HepG2 (cell line): ENCODE data around the gene MICB. TPM values are rescaled to one million over a fixed set of nuclear protein-coding genes. Genes with fewer than 3 reads are reported as not detected.
A peak's percentile ranks its signal among the peaks of the same experiment; 100 is the strongest.

ENCODE experiments used
- ATAD3A ChIP-seq: sonication (generic); formaldehyde crosslinking; IDR thresholded peaks from 2 replicates; pipeline ENCODE4 v1.4.0; 2020; ENCODE audit warnings: missing genetic modification reagents
- BCLAF1 ChIP-seq: fragments of 450-650 bp; IDR thresholded peaks from 2 replicates; pipeline ENCODE4 v1.6.1; 2017; ENCODE audit warnings: mild to moderate bottlenecking
- HIVEP1 ChIP-seq: sonication (generic); formaldehyde crosslinking; IDR thresholded peaks from 2 replicates; pipeline ENCODE4 v1.4.0; 2020; ENCODE audit warnings: mild to moderate bottlenecking, missing genetic modification reagents
- IRX3 ChIP-seq: sonication (generic); formaldehyde crosslinking; IDR thresholded peaks from 2 replicates; pipeline ENCODE4 v1.8.1; 2023; ENCODE audit warnings: mild to moderate bottlenecking, low read depth, missing genetic modification reagents, borderline replicate concordance
- LCORL ChIP-seq, 2 experiments: fragments of 450-650 bp in 1 of 2; sonication (generic) in 1 of 2; formaldehyde crosslinking in 1 of 2; IDR thresholded peaks; 2 replicates each; pipeline versions ENCODE4 v1.5.0 to v1.6.1; 2017 to 2020; ENCODE audit warnings: antibody characterized with exemption in 1 of 2, missing genetic modification reagents in 1 of 2
- MIER2 ChIP-seq: IDR thresholded peaks from 2 replicates; pipeline ENCODE4 v1.6.1; 2016; ENCODE audit warnings: missing biosample characterization, missing genetic modification reagents
- ONECUT2 ChIP-seq: sonication (generic); formaldehyde crosslinking; IDR thresholded peaks from 2 replicates; pipeline ENCODE4 v1.4.0; 2020; ENCODE audit warnings: missing genetic modification reagents
- PHF20 ChIP-seq: sonication (generic); formaldehyde crosslinking; IDR thresholded peaks from 2 replicates; pipeline ENCODE4 v1.5.0; 2020; ENCODE audit warnings: mild to moderate bottlenecking, missing genetic modification reagents
- SOX6 ChIP-seq, 2 experiments: fragments of 450-650 bp in 1 of 2; sonication (generic) in 1 of 2; formaldehyde crosslinking in 1 of 2; IDR thresholded peaks; 2 replicates each; pipeline versions ENCODE4 v1.4.0 to v1.6.1; 2017 to 2020; ENCODE audit warnings: antibody characterized with exemption in 1 of 2, mild to moderate bottlenecking in 1 of 2, missing genetic modification reagents in 1 of 2
- ZNF512 ChIP-seq: sonication (generic); formaldehyde crosslinking; IDR thresholded peaks from 2 replicates; pipeline ENCODE4 v1.4.0; 2020; ENCODE audit warnings: mild to moderate bottlenecking, missing genetic modification reagents
- ZNF563 ChIP-seq: sonication (generic); formaldehyde crosslinking; IDR thresholded peaks from 2 replicates; pipeline ENCODE4 v1.8.0; 2022; ENCODE audit warnings: mild to moderate bottlenecking, moderate library complexity, missing genetic modification reagents
- ZNF768 ChIP-seq: sonication (generic); formaldehyde crosslinking; IDR thresholded peaks from 2 replicates; pipeline ENCODE4 v1.4.0; 2020; ENCODE audit warnings: missing genetic modification reagents
- ZSCAN12 ChIP-seq: sonication (generic); formaldehyde crosslinking; IDR thresholded peaks from 2 replicates; pipeline ENCODE4 v1.9.0; 2021; ENCODE audit warnings: mild to moderate bottlenecking, missing genetic modification reagents
- polyA plus RNA-seq, 8 experiments: library from polyadenylated mRNA; depleted of rRNA in 3 of 8; stranded (reverse) in 7 of 8; unstranded in 1 of 8; fragments of >200 nt; fragmentation: Illumina TruSeq in 4 of 8; extraction: Trizol in 4 of 8; gene quantifications; 2 replicates each; pipeline versions ENCODE4 v1.2.1 to v1.2.3, GENCODE V29; 2011 to 2016; ENCODE audit warnings: low read depth in 4 of 8, missing spikeins in 1 of 8, mixed read lengths in 1 of 8; ENCODE audit not compliant: insufficient read depth in 1 of 8
- total RNA-seq, 5 experiments: library from RNA; depleted of rRNA; stranded (reverse); fragments of >200 nt; fragmentation: Illumina TruSeq; extraction: Trizol; gene quantifications; 2 replicates each; pipeline ENCODE4 v1.2.3, GENCODE V29; 2016; ENCODE audit warnings: low read depth in 1 of 5
- TF ChIP-seq, protein P1 (sequence below): IDR thresholded peaks from 2 replicates; pipeline ENCODE4 v1.6.1; 2016; ENCODE audit warnings: low read depth, borderline replicate concordance
- TF ChIP-seq, protein P2 (sequence below): sonication (generic); formaldehyde crosslinking; IDR thresholded peaks from 2 replicates; pipeline ENCODE4 v1.8.0; 2022; ENCODE audit warnings: missing genetic modification reagents, mild to moderate bottlenecking, borderline replicate concordance
- TF ChIP-seq, protein P3 (sequence below): sonication (generic); formaldehyde crosslinking; IDR thresholded peaks from 2 replicates; pipeline ENCODE4 v1.5.0; 2020; ENCODE audit warnings: mild to moderate bottlenecking, missing genetic modification reagents
- TF ChIP-seq, protein P4 (sequence below), 2 experiments: sonication (generic) in 1 of 2; formaldehyde crosslinking in 1 of 2; IDR thresholded peaks; 2 replicates each; pipeline versions ENCODE4 v1.5.1 to v1.6.1; 2011 to 2020; ENCODE audit warnings: borderline replicate concordance in 1 of 2, low read depth in 1 of 2, low read length in 1 of 2, mild to moderate bottlenecking in 1 of 2, missing genetic modification reagents in 1 of 2, moderate library complexity in 1 of 2

Gene MICB
- total and polyA plus RNA-seq, 2 of the 13 experiments (the other 11 are each of a cell fraction or from before 2014, with no cell fraction given), result 12.5 to 12.8 TPM

DNA sequence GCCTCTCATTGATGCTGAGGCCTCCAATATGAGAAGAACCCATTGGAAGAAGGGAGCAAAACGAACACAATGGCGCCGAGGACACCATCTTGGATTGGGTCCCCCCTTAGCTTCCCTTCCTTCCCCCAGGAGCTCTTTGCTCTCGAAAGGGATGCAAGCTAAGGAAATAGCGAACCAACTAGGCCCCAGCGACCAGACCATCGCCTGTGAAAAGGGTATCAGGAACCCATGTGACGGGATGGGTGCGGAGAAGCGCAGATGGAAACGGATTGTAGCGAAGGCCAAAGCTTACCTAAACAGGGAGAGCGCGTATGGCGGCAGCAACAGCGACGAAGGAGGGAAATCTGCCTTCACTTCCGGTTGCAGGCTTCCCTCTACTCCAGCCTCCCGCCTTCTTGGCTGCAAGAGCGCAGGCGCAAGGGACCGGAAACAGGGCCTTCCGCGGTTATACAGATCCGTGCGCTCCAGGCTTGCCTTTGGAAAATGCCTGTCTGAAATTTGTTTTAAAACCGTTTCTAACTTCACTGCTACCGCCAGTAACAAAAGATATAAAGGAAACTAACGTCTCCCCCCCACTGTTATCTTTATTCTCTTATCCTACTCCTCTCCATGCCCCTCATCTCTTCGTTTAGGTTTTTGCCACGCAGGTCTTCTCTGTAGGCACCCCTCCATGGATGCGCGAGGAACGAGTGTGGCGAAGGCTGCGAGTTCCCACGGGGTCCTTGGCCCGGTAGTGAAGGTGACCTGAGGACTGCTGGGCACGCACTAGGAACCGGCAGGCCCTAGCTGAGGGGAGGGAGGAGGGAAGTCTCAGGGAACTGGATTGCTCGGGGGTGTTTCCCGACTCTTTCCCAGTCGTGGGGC lies 43.9 kb downstream of the MICB start, which contains the start of gene DDX39B (continued):
- no peak for TF ChIP-seq ZNF512 (CRISPR knock-in tag)
- TF ChIP-seq HIVEP1 (CRISPR knock-in tag), result peak; percentile 80
- TF ChIP-seq ATAD3A (CRISPR knock-in tag), result no peak
- TF ChIP-seq ZNF563 (CRISPR knock-in tag), result peak; percentile 76
- TF ChIP-seq, protein P1, sequence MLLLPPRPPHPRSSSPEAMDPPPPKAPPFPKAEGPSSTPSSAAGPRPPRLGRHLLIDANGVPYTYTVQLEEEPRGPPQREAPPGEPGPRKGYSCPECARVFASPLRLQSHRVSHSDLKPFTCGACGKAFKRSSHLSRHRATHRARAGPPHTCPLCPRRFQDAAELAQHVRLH (CRISPR knock-in tag), result peak; percentile 86
- TF ChIP-seq, protein P2, sequence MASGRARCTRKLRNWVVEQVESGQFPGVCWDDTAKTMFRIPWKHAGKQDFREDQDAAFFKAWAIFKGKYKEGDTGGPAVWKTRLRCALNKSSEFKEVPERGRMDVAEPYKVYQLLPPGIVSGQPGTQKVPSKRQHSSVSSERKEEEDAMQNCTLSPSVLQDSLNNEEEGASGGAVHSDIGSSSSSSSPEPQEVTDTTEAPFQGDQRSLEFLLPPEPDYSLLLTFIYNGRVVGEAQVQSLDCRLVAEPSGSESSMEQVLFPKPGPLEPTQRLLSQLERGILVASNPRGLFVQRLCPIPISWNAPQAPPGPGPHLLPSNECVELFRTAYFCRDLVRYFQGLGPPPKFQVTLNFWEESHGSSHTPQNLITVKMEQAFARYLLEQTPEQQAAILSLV (CRISPR knock-in tag), result peak; percentile 93; the same call in 1 of the 2 replicates
- TF ChIP-seq ONECUT2, result peak; percentile 58; the same call in 1 of the 2 replicates
- TF ChIP-seq MIER2 (CRISPR knock-in tag), result peak; percentile 68
- peak; percentile 89 for TF ChIP-seq PHF20 (CRISPR knock-in tag)
- TF ChIP-seq LCORL (IDR thresholded peaks at IDR 0.05), result no peak
- no peak for TF ChIP-seq LCORL (CRISPR knock-in tag; IDR thresholded peaks at IDR 0.05)
- 0 out of 2 replicates have a peak, but pooled peaks have one; percentile 57 for TF ChIP-seq ZSCAN12
- TF ChIP-seq, protein P3, sequence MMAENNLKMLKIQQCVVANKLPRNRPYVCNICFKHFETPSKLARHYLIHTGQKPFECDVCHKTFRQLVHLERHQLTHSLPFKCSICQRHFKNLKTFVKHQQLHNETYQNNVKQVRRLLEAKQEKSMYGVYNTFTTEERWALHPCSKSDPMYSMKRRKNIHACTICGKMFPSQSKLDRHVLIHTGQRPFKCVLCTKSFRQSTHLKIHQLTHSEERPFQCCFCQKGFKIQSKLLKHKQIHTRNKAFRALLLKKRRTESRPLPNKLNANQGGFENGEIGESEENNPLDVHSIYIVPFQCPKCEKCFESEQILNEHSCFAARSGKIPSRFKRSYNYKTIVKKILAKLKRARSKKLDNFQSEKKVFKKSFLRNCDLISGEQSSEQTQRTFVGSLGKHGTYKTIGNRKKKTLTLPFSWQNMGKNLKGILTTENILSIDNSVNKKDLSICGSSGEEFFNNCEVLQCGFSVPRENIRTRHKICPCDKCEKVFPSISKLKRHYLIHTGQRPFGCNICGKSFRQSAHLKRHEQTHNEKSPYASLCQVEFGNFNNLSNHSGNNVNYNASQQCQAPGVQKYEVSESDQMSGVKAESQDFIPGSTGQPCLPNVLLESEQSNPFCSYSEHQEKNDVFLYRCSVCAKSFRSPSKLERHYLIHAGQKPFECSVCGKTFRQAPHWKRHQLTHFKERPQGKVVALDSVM, result no peak
- TF ChIP-seq SOX6 (IDR thresholded peaks at IDR 0.05), result no peak
- TF ChIP-seq SOX6 (CRISPR knock-in tag; IDR thresholded peaks at IDR 0.05), result peak; percentile 77
- TF ChIP-seq, protein P4, sequence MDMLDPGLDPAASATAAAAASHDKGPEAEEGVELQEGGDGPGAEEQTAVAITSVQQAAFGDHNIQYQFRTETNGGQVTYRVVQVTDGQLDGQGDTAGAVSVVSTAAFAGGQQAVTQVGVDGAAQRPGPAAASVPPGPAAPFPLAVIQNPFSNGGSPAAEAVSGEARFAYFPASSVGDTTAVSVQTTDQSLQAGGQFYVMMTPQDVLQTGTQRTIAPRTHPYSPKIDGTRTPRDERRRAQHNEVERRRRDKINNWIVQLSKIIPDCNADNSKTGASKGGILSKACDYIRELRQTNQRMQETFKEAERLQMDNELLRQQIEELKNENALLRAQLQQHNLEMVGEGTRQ (IDR thresholded peaks at IDR 0.05; ENCODE audit: low read depth, low read length), result no peak
- TF ChIP-seq, protein P4 (CRISPR knock-in tag; IDR thresholded peaks at IDR 0.05; ENCODE audit: borderline replicate concordance), result no peak
- no peak for TF ChIP-seq ZNF768 (CRISPR knock-in tag)
- no peak; the same call in 1 of the 2 replicates for TF ChIP-seq IRX3
- no peak for TF ChIP-seq BCLAF1
